ENCODE data around the gene PEPD. TPM values are rescaled to one million over a fixed set of nuclear protein-coding genes. Genes with fewer than 3 reads are reported as not detected.

Gene PEPD
- total RNA-seq, 1 donor from 2014 or later, result 49.7 TPM

- H3K4me1 Mint-ChIP-seq, result peaks cover 69% of the 10 kb centered on the region
- TF ChIP-seq CTCF (IDR thresholded peaks at IDR 0.05; ENCODE audit: unreplicated experiment), result no peak
- peaks cover 5% of the 10 kb centered on the region for H3K27me3 Mint-ChIP-seq (ENCODE audit: low read depth)
- DNase-seq (ENCODE audit: low spot score in 2 of 2, unreplicated experiment in 2 of 2), result no peak
- H3K9me3 Mint-ChIP-seq, result no peaks in the 10 kb centered on the region
- no peaks in the 10 kb centered on the region for H3K36me3 Mint-ChIP-seq
- peak overlapping the region; percentile 67 for H3K27ac Mint-ChIP-seq
- H3K4me3 Mint-ChIP-seq, result no peak overlapping the region
These were observed 87.3 kb downstream of the PEPD start for GRCh38 chr19:33434069-33434885.

- H3K4me1 Mint-ChIP-seq, result peaks cover 62% of the 10 kb centered on the region
- TF ChIP-seq CTCF (IDR thresholded peaks at IDR 0.05; ENCODE audit: unreplicated experiment), result no peak
- no peak overlapping the region for H3K27ac Mint-ChIP-seq
- DNase-seq (ENCODE audit: low spot score in 2 of 2, unreplicated experiment in 2 of 2), result peak in 1 of 2 experiments; percentile 1
- no peaks in the 10 kb centered on the region for H3K36me3 Mint-ChIP-seq
- no peak overlapping the region for H3K4me3 Mint-ChIP-seq
- peaks cover 5% of the 10 kb centered on the region for H3K27me3 Mint-ChIP-seq (ENCODE audit: low read depth)
- H3K9me3 Mint-ChIP-seq, result no peaks in the 10 kb centered on the region
These were observed 89.0 kb downstream of the PEPD start for GRCh38 chr19:33432446-33433170.

DNA sequence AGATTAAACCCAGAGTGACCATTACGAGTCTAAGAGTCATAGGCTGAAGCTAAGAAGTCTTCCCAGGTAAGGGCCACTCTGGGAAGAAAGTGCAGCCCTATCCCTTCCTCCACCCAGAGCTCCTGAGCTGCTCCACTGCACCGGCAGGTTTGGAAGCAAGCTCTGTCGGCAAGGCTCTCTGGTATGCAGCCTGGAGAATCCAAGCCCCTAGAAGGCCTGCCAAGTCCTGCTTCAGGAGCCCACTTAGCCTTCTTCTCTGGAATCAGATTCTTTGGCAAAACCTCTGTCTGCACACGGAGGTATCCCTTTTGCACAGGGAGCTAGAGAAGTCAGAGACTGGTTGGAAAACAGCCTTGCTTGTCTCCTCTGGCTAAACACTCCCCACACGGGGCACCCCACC, 89.6 kb downstream of the PEPD start:
- peaks cover 57% of the 10 kb centered on the region for H3K4me1 Mint-ChIP-seq
- peak in 1 of 2 experiments; percentile 18 for DNase-seq (ENCODE audit: low spot score in 2 of 2, unreplicated experiment in 2 of 2)
- no peak overlapping the region for H3K27ac Mint-ChIP-seq
- H3K27me3 Mint-ChIP-seq (ENCODE audit: low read depth), result peaks cover 5% of the 10 kb centered on the region
- TF ChIP-seq CTCF (IDR thresholded peaks at IDR 0.05; ENCODE audit: unreplicated experiment), result no peak
- no peaks in the 10 kb centered on the region for H3K9me3 Mint-ChIP-seq
- no peak overlapping the region for H3K4me3 Mint-ChIP-seq
- H3K36me3 Mint-ChIP-seq, result no peaks in the 10 kb centered on the region

DNA sequence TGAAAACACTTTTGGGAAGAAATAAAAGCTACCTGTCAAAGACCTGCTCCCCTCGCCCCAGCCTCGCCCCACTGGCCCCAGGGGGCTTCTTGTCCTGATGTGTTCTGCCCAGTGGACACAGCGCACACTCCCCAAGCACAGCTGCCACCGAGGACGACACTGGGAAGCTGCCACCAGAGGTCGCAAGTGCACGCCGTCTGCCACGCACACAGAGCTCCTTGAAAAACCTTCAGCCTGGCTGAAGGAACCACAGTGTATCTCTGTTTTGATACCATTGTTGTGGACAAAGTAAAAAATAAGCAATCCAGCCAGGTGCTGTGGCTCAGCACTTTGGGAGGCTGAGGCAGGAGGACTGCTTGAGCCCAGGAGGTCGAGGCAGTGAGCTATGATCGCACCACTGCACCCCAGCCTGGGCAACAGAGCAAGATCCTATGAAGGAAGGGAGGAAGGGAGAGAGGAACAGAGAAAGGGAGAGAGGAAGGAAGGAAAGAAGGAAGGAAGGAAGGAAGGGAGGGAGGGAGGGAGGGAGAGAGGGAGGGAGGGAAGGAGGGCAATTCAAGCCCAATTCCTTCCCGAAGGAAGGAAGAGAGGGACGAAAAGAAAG, 90.8 kb downstream of the PEPD start:
- no peaks in the 10 kb centered on the region for H3K9me3 Mint-ChIP-seq
- H3K27ac Mint-ChIP-seq, result peak overlapping the region; percentile 60
- TF ChIP-seq CTCF (IDR thresholded peaks at IDR 0.05; ENCODE audit: unreplicated experiment), result peak; percentile 76
- H3K36me3 Mint-ChIP-seq, result no peaks in the 10 kb centered on the region
- peaks cover 46% of the 10 kb centered on the region for H3K4me1 Mint-ChIP-seq
- DNase-seq (ENCODE audit: low spot score in 2 of 2, unreplicated experiment in 2 of 2), result peak; percentile 51 to 83
- peak overlapping the region; percentile 28 for H3K4me3 Mint-ChIP-seq
- H3K27me3 Mint-ChIP-seq (ENCODE audit: low read depth), result peaks cover 5% of the 10 kb centered on the region

- Mint-ChIP-seq H3K9me3 (no peaks in the 10 kb centered on the region), H3K27me3 (ENCODE audit: low read depth) (peaks cover 5% of the 10 kb centered on the region), H3K4me1 (peaks cover 40% of the 10 kb centered on the region), H3K27ac (no peak overlapping the region), H3K4me3 (no peak overlapping the region), H3K36me3 (no peaks in the 10 kb centered on the region)
- no peak for TF ChIP-seq CTCF (IDR thresholded peaks at IDR 0.05; ENCODE audit: unreplicated experiment)
- DNase-seq (ENCODE audit: low spot score in 2 of 2, unreplicated experiment in 2 of 2), result peak in 1 of 2 experiments; percentile 1
These were observed 91.5 kb downstream of the PEPD start for GRCh38 chr19:33429891-33430673.
